Left cardiac atrium (tissue), 4 donors: Measurements from ENCODE around the gene KCNG2. TPM values are rescaled to one million over a fixed set of nuclear protein-coding genes. Genes with fewer than 3 reads are reported as not detected.

Source experiments
- ATAC-seq, 2 donors: fragments of 200-7000 bp; cut with Tn5 transposase; one replicate each; pipeline ENCODE4 v1.9.1; 2020; ENCODE audit warnings: mild to moderate bottlenecking in 2 of 2, moderate library complexity in 2 of 2
- DNase-seq: peaks from one replicate; pipeline ENCODE4 v3.0.0-alpha.2; 2020
- intact Hi-C, 2 donors: fragments of 100-400 bp; cut with DNase I; formaldehyde crosslinking; loops; one replicate each; pipeline versions ENCODE4 v1.14.1 to v1.15.1; 2022 to 2023
- total RNA-seq, 2 donors: library from RNA; stranded (reverse); fragmentation: NEBNext Ultra II Directional; extraction: Animal tissue kit (Norgen Biotek cat#: 25700); gene quantifications; one replicate each; pipeline ENCODE4 v1.2.1, GENCODE V29; 2021
- donor health status: DM: no; HTN: yes; CAD: no.
- donor health status: DM: no; HTN: yes; CAD: no; lungs with severe emphysema.
- donor health status: DM: yes; HTN: yes; CAD: no.
- donor health status: Dilated cardiomyopathy.

Gene KCNG2
- total RNA-seq, 2 donors from 2014 or later, result 0.15 TPM; not detected in 1

GRCh38 chr18:79924814-79925731 lies 127.3 kb downstream of the KCNG2 start:
- DNase-seq, result no peak
- peak; percentile 65 to 71 for ATAC-seq
- intact Hi-C loops, result loop anchor here in 1 of 2 donors (5.0 kb wide), 1 partner anchor 52 kb away; no protein-coding TSS in a partner anchor

- no peak for DNase-seq
- intact Hi-C loops, result loop anchor here in 1 of 2 donors (5.0 kb wide), 1 partner anchor 51 kb away; no protein-coding TSS in a partner anchor
- ATAC-seq, result no peak
Observed at GRCh38 chr18:79926306-79926705, 128.6 kb downstream of the KCNG2 start.

- ATAC-seq (no peak), DNase-seq (no peak)
- intact Hi-C loops, result loop anchor here in 1 of 2 donors (5.0 kb wide), 1 partner anchor 50 kb away; no protein-coding TSS in a partner anchor
Observed at GRCh38 chr18:79926715-79927606, 129.2 kb downstream of the KCNG2 start.

- intact Hi-C loops, result loop anchor here in 1 of 2 donors (5.0 kb wide), 1 partner anchor 49 kb away; no protein-coding TSS in a partner anchor
- no peak for ATAC-seq
Observed at GRCh38 chr18:79927607-79928562, 130.1 kb downstream of the KCNG2 start.

GRCh38 chr18:79928563-79928960 lies 130.8 kb downstream of the KCNG2 start:
- ATAC-seq, result no peak
- intact Hi-C loops, result loop anchor here in 1 of 2 donors (5.0 kb wide), 1 partner anchor 49 kb away; no protein-coding TSS in a partner anchor
- no peak for DNase-seq

More at GRCh38 chr18:79927607-79928562, 130.1 kb downstream of the KCNG2 start:
- no peak for DNase-seq

GRCh38 chr18:79930020-79930642 lies 132.4 kb downstream of the KCNG2 start:
- intact Hi-C loops, result no loop called here
- DNase-seq, result no peak
- no peak for ATAC-seq

- no peak for DNase-seq
- ATAC-seq, result no peak
- intact Hi-C loops, result no loop called here
Observed at GRCh38 chr18:79931475-79931874, 133.7 kb downstream of the KCNG2 start.

- DNase-seq (no peak), ATAC-seq (no peak)
- intact Hi-C loops, result no loop called here
Observed at GRCh38 chr18:79932907-79933306, 135.2 kb downstream of the KCNG2 start.

- DNase-seq (no peak), ATAC-seq (peak in 1 of 2 donors; percentile 41)
- intact Hi-C loops, result no loop called here
Observed at GRCh38 chr18:79933765-79934164, 136.0 kb downstream of the KCNG2 start.

GRCh38 chr18:79934311-79935097 lies 136.8 kb downstream of the KCNG2 start:
- intact Hi-C loops, result no loop called here
- ATAC-seq, result peak; percentile 84 to 90
- no peak for DNase-seq

GRCh38 chr18:79935098-79935480 lies 137.4 kb downstream of the KCNG2 start:
- no peak for ATAC-seq
- intact Hi-C loops, result no loop called here
- no peak for DNase-seq

GRCh38 chr18:79935499-79935898 lies 137.8 kb downstream of the KCNG2 start:
- no peak for DNase-seq
- no peak for ATAC-seq
- intact Hi-C loops, result no loop called here

- intact Hi-C loops, result no loop called here
- no peak for DNase-seq
- ATAC-seq, result no peak
Observed at GRCh38 chr18:79935925-79936324, 138.2 kb downstream of the KCNG2 start.

- ATAC-seq (no peak), DNase-seq (no peak)
- intact Hi-C loops, result no loop called here
Observed at GRCh38 chr18:79936641-79937040, 138.9 kb downstream of the KCNG2 start.

- intact Hi-C loops, result no loop called here
- ATAC-seq (no peak), DNase-seq (no peak)
Observed at GRCh38 chr18:79937103-79937860, 139.5 kb downstream of the KCNG2 start.

- intact Hi-C loops, result no loop called here
- ATAC-seq (no peak), DNase-seq (no peak)
Observed at GRCh38 chr18:79938196-79938595, 140.5 kb downstream of the KCNG2 start.

GRCh38 chr18:79939096-79939495 lies 141.4 kb downstream of the KCNG2 start:
- intact Hi-C loops, result no loop called here
- ATAC-seq, result no peak
- DNase-seq, result no peak
